WERI-Rb-1 (cell line): Measurements from ENCODE around the gene PRR7.

ENCODE experiments used
- DNase-seq: peaks from one replicate; pipeline ENCODE4 v3.0.0-alpha.2; 2020
- H3K27ac ChIP-seq: fragments of 250-450 bp; sonication (Bioruptor Pico); 2 replicates; pipeline ENCODE4 v1.5.1; 2020; ENCODE audit warnings: mild to moderate bottlenecking, moderate library complexity
- H3K27me3 ChIP-seq: fragments of 250-450 bp; sonication (Bioruptor Pico); 2 replicates; pipeline ENCODE4 v1.5.1; 2021; ENCODE audit warnings: mild to moderate bottlenecking, low read depth, moderate library complexity; ENCODE audit not compliant: insufficient read depth, severe bottlenecking
- H3K36me3 ChIP-seq: fragments of 250-450 bp; sonication (Bioruptor Pico); 2 replicates; pipeline ENCODE4 v1.5.1; 2020; ENCODE audit warnings: mild to moderate bottlenecking, moderate library complexity
- H3K4me3 ChIP-seq: 2 replicates; pipeline ENCODE4 v1.5.1; 2011; ENCODE audit warnings: low read depth, mild to moderate bottlenecking, control low read depth, low read length
- H3K9me3 ChIP-seq: fragments of 250-450 bp; sonication (Bioruptor Pico); 2 replicates; pipeline ENCODE4 v1.5.1; 2021; ENCODE audit warnings: mild to moderate bottlenecking, moderate library complexity; ENCODE audit not compliant: severe bottlenecking
- CTCF ChIP-seq: IDR thresholded peaks from 2 replicates; pipeline ENCODE4 v1.5.1; 2011; ENCODE audit warnings: low read depth, mild to moderate bottlenecking, control low read depth, inconsistent platforms, low read length

The PRR7 gene

GRCh38 chr5:177502886-177503285 lies 56.3 kb downstream of the PRR7 start:
- no peak for DNase-seq
- Histone ChIP-seq H3K4me3 (no peak overlapping the region), H3K9me3 (no peaks in the 10 kb centered on the region), H3K27ac (no peak overlapping the region), H3K36me3 (no peaks in the 10 kb centered on the region), H3K27me3 (no peaks in the 10 kb centered on the region)
- TF ChIP-seq CTCF, result no peak

GRCh38 chr5:177503351-177504085 lies 56.9 kb downstream of the PRR7 start:
- Histone ChIP-seq H3K36me3 (no peaks in the 10 kb centered on the region), H3K4me3 (no peak overlapping the region), H3K27me3 (no peaks in the 10 kb centered on the region), H3K9me3 (no peaks in the 10 kb centered on the region), H3K27ac (no peak overlapping the region)
- no peak for TF ChIP-seq CTCF
- no peak for DNase-seq

GRCh38 chr5:177504086-177505056 lies 57.8 kb downstream of the PRR7 start:
- Histone ChIP-seq H3K4me3 (no peak overlapping the region), H3K27ac (no peak overlapping the region), H3K9me3 (no peaks in the 10 kb centered on the region), H3K36me3 (no peaks in the 10 kb centered on the region), H3K27me3 (no peaks in the 10 kb centered on the region)
- TF ChIP-seq CTCF, result no peak
- no peak for DNase-seq

- H3K27ac ChIP-seq, result no peak overlapping the region
- no peaks in the 10 kb centered on the region for H3K36me3 ChIP-seq
- H3K27me3 ChIP-seq, result no peaks in the 10 kb centered on the region
- no peak for TF ChIP-seq CTCF
- no peaks in the 10 kb centered on the region for H3K9me3 ChIP-seq
- no peak overlapping the region for H3K4me3 ChIP-seq
- DNase-seq, result no peak
Measured at GRCh38 chr5:177505075-177505474, 58.5 kb downstream of the PRR7 start.
